Measurements from ENCODE around the gene RAB44. TPM values are rescaled to one million over a fixed set of nuclear protein-coding genes. Genes with fewer than 3 reads are reported as not detected.

Gene RAB44
- total and polyA plus RNA-seq, 9 donors = 0.04 to 0.15 (median 0.12) TPM; not detected in 3

GRCh38 chr6:36776167-36776566 lies 78.5 kb downstream of the RAB44 start:
- no peak for DNase-seq
- Histone ChIP-seq H3K4me1 (ENCODE audit: insufficient read depth) (no peaks in the 10 kb centered on the region), H3K27ac (no peak overlapping the region), H3K4me3 (no peak overlapping the region), H3K9me3 (no peaks in the 10 kb centered on the region), H3K27me3 (no peaks in the 10 kb centered on the region), H3K36me3 (no peaks in the 10 kb centered on the region)
- TF ChIP-seq CTCF (IDR thresholded peaks at IDR 0.05) = no peak
- TF ChIP-seq POLR2A (IDR thresholded peaks at IDR 0.05) = no peak
- TF ChIP-seq EP300 (IDR thresholded peaks at IDR 0.05) = no peak
- WGBS, 3 donors = 91 to 94% (median 94%) methylated on average over 5 of the region's 5 CpGs
- intact Hi-C loops (cut with DNase I) = loop anchor here in 2 of 4 donors (5.0 to 10.0 kb wide), 2 partner anchors 56 to 239 kb away; no protein-coding TSS in a partner anchor

- intact Hi-C loops (cut with DNase I) = loop anchor here in 2 of 4 donors (5.0 to 10.0 kb wide), 2 partner anchors 54 to 237 kb away; no protein-coding TSS in a partner anchor
- no peaks in the 10 kb centered on the region for H3K27me3 ChIP-seq
- no peaks in the 10 kb centered on the region for H3K9me3 ChIP-seq
- no peak overlapping the region for H3K27ac ChIP-seq
- TF ChIP-seq CTCF (IDR thresholded peaks at IDR 0.05) = no peak
- TF ChIP-seq EP300 (IDR thresholded peaks at IDR 0.05) = no peak
- TF ChIP-seq POLR2A (IDR thresholded peaks at IDR 0.05) = no peak
- H3K4me3 ChIP-seq = no peak overlapping the region
- no peaks in the 10 kb centered on the region for H3K4me1 ChIP-seq (ENCODE audit: insufficient read depth)
- no peak for DNase-seq
- WGBS, 3 donors = 64 to 76% (median 66%) methylated on average over 5 of the region's 5 CpGs
- H3K36me3 ChIP-seq = no peaks in the 10 kb centered on the region
Observed at GRCh38 chr6:36777801-36778200, 80.2 kb downstream of the RAB44 start.

GRCh38 chr6:36779227-36779626 lies 81.6 kb downstream of the RAB44 start:
- no peaks in the 10 kb centered on the region for H3K27me3 ChIP-seq
- no peak overlapping the region for H3K27ac ChIP-seq
- TF ChIP-seq POLR2A (IDR thresholded peaks at IDR 0.05) (no peak), EP300 (IDR thresholded peaks at IDR 0.05) (no peak), CTCF (IDR thresholded peaks at IDR 0.05) (no peak)
- intact Hi-C loops (cut with DNase I) = loop anchor here in 2 of 4 donors (5.0 to 10.0 kb wide), 2 partner anchors 53 to 236 kb away; no protein-coding TSS in a partner anchor
- no peaks in the 10 kb centered on the region for H3K36me3 ChIP-seq
- 90 to 96% (median 95%) methylated on average over 5 of the region's 5 CpGs for WGBS, 3 donors
- H3K9me3 ChIP-seq = no peaks in the 10 kb centered on the region
- no peak overlapping the region for H3K4me3 ChIP-seq
- no peaks in the 10 kb centered on the region for H3K4me1 ChIP-seq (ENCODE audit: insufficient read depth)
- no peak for DNase-seq

- DNase-seq = no peak
- no peak overlapping the region for H3K4me3 ChIP-seq
- no peaks in the 10 kb centered on the region for H3K27me3 ChIP-seq
- no peaks in the 10 kb centered on the region for H3K9me3 ChIP-seq
- no peak for TF ChIP-seq POLR2A (IDR thresholded peaks at IDR 0.05)
- no peak for TF ChIP-seq CTCF (IDR thresholded peaks at IDR 0.05)
- TF ChIP-seq EP300 (IDR thresholded peaks at IDR 0.05) = no peak
- H3K36me3 ChIP-seq = no peaks in the 10 kb centered on the region
- intact Hi-C loops (cut with DNase I) = no loop called here
- H3K4me1 ChIP-seq (ENCODE audit: insufficient read depth) = no peaks in the 10 kb centered on the region
- 49 to 65% (median 61%) methylated on average over 11 of the region's 11 CpGs for WGBS, 3 donors
- no peak overlapping the region for H3K27ac ChIP-seq
Observed at GRCh38 chr6:36780442-36781177, 83.0 kb downstream of the RAB44 start.
